GM19468 (cell line): Measurements from ENCODE around the gene GGA1.
A peak's percentile ranks its signal among the peaks of the same experiment; 100 is the strongest.
"Not testable (repeated sequence)": the region's sequence is repeated elsewhere in the genome, so short reads cannot be mapped to it uniquely, and the experiment has no call there.

Source experiments
- ATAC-seq: cut with Tn5 transposase; IDR thresholded peaks from one replicate; pipeline ENCODE4 v1.9.1; 2021; ENCODE audit warnings: mild to moderate bottlenecking, moderate library complexity, moderate number of reproducible peaks; ENCODE audit not compliant: unreplicated experiment; ENCODE audit errors: extremely low read depth

Gene GGA1

GRCh38 chr22:37607935-37608476 is 628 bp upstream of the GGA1 start:
- peak; percentile 4 for ATAC-seq

GRCh38 chr22:37609240-37610152 is 862 bp downstream of the GGA1 start:
- ATAC-seq: no peak

GRCh38 chr22:37610153-37610475 is 1.5 kb downstream of the GGA1 start:
- ATAC-seq: not testable (repeated sequence)

- no peak for ATAC-seq
Measured at GRCh38 chr22:37610480-37611129, 2.0 kb downstream of the GGA1 start.

GRCh38 chr22:37611207-37611606 is 2.6 kb downstream of the GGA1 start:
- ATAC-seq: no peak

- no peak for ATAC-seq
Measured at GRCh38 chr22:37616201-37617083, 7.8 kb downstream of the GGA1 start.

GRCh38 chr22:37617431-37617830 is 8.8 kb downstream of the GGA1 start:
- no peak for ATAC-seq

GRCh38 chr22:37618072-37618656 is 9.5 kb downstream of the GGA1 start:
- no peak for ATAC-seq

- ATAC-seq: no peak
Measured at GRCh38 chr22:37618674-37619073, 10.0 kb downstream of the GGA1 start.

GRCh38 chr22:37619991-37620390 is 11.4 kb downstream of the GGA1 start:
- ATAC-seq: no peak

- ATAC-seq: no peak
Measured at GRCh38 chr22:37621352-37621860, 12.8 kb downstream of the GGA1 start.

GRCh38 chr22:37623075-37624016 is 14.7 kb downstream of the GGA1 start:
- no peak for ATAC-seq

- no peak for ATAC-seq
Measured at GRCh38 chr22:37624017-37624365, 15.4 kb downstream of the GGA1 start.

GRCh38 chr22:37624876-37625275 is 16.2 kb downstream of the GGA1 start:
- no peak for ATAC-seq

- no peak for ATAC-seq
Measured at GRCh38 chr22:37625737-37626136, 17.1 kb downstream of the GGA1 start.

- no peak for ATAC-seq
Measured at GRCh38 chr22:37626144-37626543, 17.5 kb downstream of the GGA1 start.

GRCh38 chr22:37626556-37627075 is 18.0 kb downstream of the GGA1 start:
- no peak for ATAC-seq

GRCh38 chr22:37627121-37627520 is 18.5 kb downstream of the GGA1 start:
- ATAC-seq: no peak

GRCh38 chr22:37627545-37627944 is 18.9 kb downstream of the GGA1 start:
- ATAC-seq: no peak
